GM21723 (cell line): ENCODE data around the gene RXRA.

Experiments used
- ATAC-seq: cut with Tn5 transposase; IDR thresholded peaks from one replicate; pipeline ENCODE4 v1.9.1; 2021; ENCODE audit warnings: mild to moderate bottlenecking, moderate library complexity; ENCODE audit not compliant: unreplicated experiment

The RXRA gene

GRCh38 chr9:134459573-134459972, 133.3 kb downstream of the RXRA start:
- no peak for ATAC-seq

- ATAC-seq = no peak
Measured at GRCh38 chr9:134460206-134460605, 134.0 kb downstream of the RXRA start.

GRCh38 chr9:134460896-134461295, 134.6 kb downstream of the RXRA start:
- ATAC-seq = no peak

- no peak for ATAC-seq
Measured at GRCh38 chr9:134461426-134461982, 135.2 kb downstream of the RXRA start.

GRCh38 chr9:134462318-134462717, 136.1 kb downstream of the RXRA start:
- ATAC-seq = no peak

- no peak for ATAC-seq
Measured at GRCh38 chr9:134463280-134463679, 137.0 kb downstream of the RXRA start.

- no peak for ATAC-seq
Measured at GRCh38 chr9:134466869-134467616, 140.8 kb downstream of the RXRA start.

GRCh38 chr9:134468358-134468757, 142.1 kb downstream of the RXRA start:
- ATAC-seq = no peak

- ATAC-seq = no peak
Measured at GRCh38 chr9:134469041-134469875, 143.0 kb downstream of the RXRA start.

- ATAC-seq = no peak
Measured at GRCh38 chr9:134472256-134472655, 146.0 kb downstream of the RXRA start.

- ATAC-seq = no peak
Measured at GRCh38 chr9:134473141-134474054, 147.1 kb downstream of the RXRA start.

GRCh38 chr9:134474055-134474370, 147.8 kb downstream of the RXRA start:
- no peak for ATAC-seq

- ATAC-seq = no peak
Measured at GRCh38 chr9:134475011-134475790, 148.9 kb downstream of the RXRA start.

- ATAC-seq = no peak
Measured at GRCh38 chr9:134476272-134476941, 150.2 kb downstream of the RXRA start.

GRCh38 chr9:134476942-134477335, 150.7 kb downstream of the RXRA start:
- no peak for ATAC-seq

- ATAC-seq = no peak
Measured at GRCh38 chr9:134477342-134477925, 151.2 kb downstream of the RXRA start.

GRCh38 chr9:134477927-134478326, 151.7 kb downstream of the RXRA start:
- no peak for ATAC-seq

GRCh38 chr9:134481762-134482161, 155.5 kb downstream of the RXRA start:
- no peak for ATAC-seq

- no peak for ATAC-seq
Measured at GRCh38 chr9:134482226-134482625, 156.0 kb downstream of the RXRA start.
